HG02981 (cell line): ENCODE results near the gene RASGEF1C.

Experiments used
- ATAC-seq: cut with Tn5 transposase; IDR thresholded peaks from one replicate; pipeline ENCODE4 v1.9.1; 2021; ENCODE audit warnings: mild to moderate bottlenecking, moderate library complexity; ENCODE audit not compliant: unreplicated experiment

The RASGEF1C gene

GRCh38 chr5:180161420-180162303, 47.3 kb downstream of the RASGEF1C start:
- no peak for ATAC-seq

- no peak for ATAC-seq
Observed at GRCh38 chr5:180160789-180161188, 48.2 kb downstream of the RASGEF1C start.

GRCh38 chr5:180160215-180160614, 48.8 kb downstream of the RASGEF1C start:
- no peak for ATAC-seq

- ATAC-seq = no peak
Observed at GRCh38 chr5:180159756-180160155, 49.3 kb downstream of the RASGEF1C start.

GRCh38 chr5:180157866-180158265, 51.1 kb downstream of the RASGEF1C start:
- no peak for ATAC-seq

- ATAC-seq = no peak
Observed at GRCh38 chr5:180156141-180156540, 52.9 kb downstream of the RASGEF1C start.

- ATAC-seq = no peak
Observed at GRCh38 chr5:180155365-180155926, 53.6 kb downstream of the RASGEF1C start.

- ATAC-seq = no peak
Observed at GRCh38 chr5:180154821-180155364, 54.1 kb downstream of the RASGEF1C start.

GRCh38 chr5:180153991-180154390, 55.0 kb downstream of the RASGEF1C start:
- no peak for ATAC-seq

GRCh38 chr5:180153099-180153498, 55.9 kb downstream of the RASGEF1C start:
- no peak for ATAC-seq

GRCh38 chr5:180143656-180144364, 65.2 kb downstream of the RASGEF1C start:
- ATAC-seq = no peak

- ATAC-seq = no peak
Observed at GRCh38 chr5:180142824-180143610, 66.0 kb downstream of the RASGEF1C start.

GRCh38 chr5:180142021-180142765, 66.8 kb downstream of the RASGEF1C start:
- no peak for ATAC-seq

- no peak for ATAC-seq
Observed at GRCh38 chr5:180141068-180141660, 67.8 kb downstream of the RASGEF1C start.

- ATAC-seq = no peak
Observed at GRCh38 chr5:180140571-180140970, 68.4 kb downstream of the RASGEF1C start.

GRCh38 chr5:180140079-180140554, 68.9 kb downstream of the RASGEF1C start:
- ATAC-seq = no peak

- no peak for ATAC-seq
Observed at GRCh38 chr5:180139731-180140055, 69.3 kb downstream of the RASGEF1C start.

GRCh38 chr5:180138976-180139730, 69.9 kb downstream of the RASGEF1C start:
- ATAC-seq = no peak
